ENCODE results near the gene NR6A1.

NR6A1 gene

DNA sequence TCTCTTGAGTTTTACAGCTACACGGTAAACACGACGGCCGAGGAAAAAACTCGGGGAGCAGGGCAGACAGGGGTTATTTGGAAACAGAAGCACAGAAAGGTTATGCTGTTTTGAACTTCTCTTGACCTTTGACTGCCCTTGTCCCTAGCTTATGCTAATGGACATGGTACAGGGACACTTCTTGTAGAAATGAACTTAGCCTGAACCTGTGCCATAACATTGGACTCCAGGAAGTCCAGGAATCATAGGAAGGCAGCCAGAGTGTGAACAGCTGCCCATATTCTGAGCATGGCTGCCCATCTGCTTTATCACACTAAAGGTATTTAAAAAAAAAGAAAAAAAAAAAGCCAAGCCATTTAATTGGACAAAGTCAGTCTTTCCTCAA lies 46.1 kb downstream of the NR6A1 start:
- ATAC-seq = 0 out of 3 replicates have a peak, but pooled peaks have one; percentile 7

DNA sequence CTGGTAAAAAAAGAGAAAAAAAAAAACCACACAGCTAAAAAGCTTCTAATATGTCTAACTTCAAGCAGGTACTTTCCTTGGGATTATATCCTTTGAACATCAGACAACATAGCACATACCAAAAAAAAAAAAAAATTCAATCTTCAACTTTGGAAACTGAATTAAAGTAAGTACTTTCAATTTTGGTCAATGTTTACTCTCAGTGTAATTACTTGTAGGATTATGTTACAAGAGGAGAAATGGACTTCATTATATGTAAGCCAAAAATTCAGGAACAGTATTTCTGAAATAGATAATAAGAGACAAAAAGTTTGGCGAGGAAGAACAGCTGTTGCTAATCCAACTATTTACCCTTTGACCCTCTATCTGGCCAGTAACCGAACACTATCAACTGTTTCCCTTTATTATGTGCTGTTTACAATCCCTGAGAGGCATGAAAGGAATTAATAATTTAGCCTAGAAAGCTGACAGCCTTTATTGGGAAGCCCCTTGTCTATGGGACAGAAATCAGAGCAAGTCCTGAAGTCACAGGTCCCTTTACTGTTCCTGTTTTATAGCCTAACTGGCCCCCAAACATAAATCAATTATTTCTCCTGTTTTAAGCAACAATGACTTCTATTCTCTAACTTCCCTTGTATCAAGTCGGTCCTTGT lies 46.6 kb downstream of the NR6A1 start:
- no peak for ATAC-seq

More for the DNA sequence above, 46.1 kb downstream of the NR6A1 start:
- no peak for TF ChIP-seq CREB5 (CRISPR knock-in tag; IDR thresholded peaks at IDR 0.05; ENCODE audit: low read depth)
- TF ChIP-seq ZFP3 (CRISPR knock-in tag; IDR thresholded peaks at IDR 0.05) = no peak
- no peak for TF ChIP-seq CSRNP3 (CRISPR knock-in tag; IDR thresholded peaks at IDR 0.05)
- no peak for TF ChIP-seq ZNF8 (CRISPR knock-in tag; IDR thresholded peaks at IDR 0.05)
- no peak for TF ChIP-seq ISL1 (CRISPR knock-in tag; IDR thresholded peaks at IDR 0.05)
- TF ChIP-seq SNAI2 (CRISPR knock-in tag; IDR thresholded peaks at IDR 0.05) = no peak
- no peak for TF ChIP-seq ZNF565 (CRISPR knock-in tag; conservative IDR thresholded peaks at IDR 0.05; ENCODE audit: low read depth)
- no peak for TF ChIP-seq TSHZ2 (CRISPR knock-in tag; IDR thresholded peaks at IDR 0.05)
- TF ChIP-seq OSR1 (CRISPR knock-in tag; IDR thresholded peaks at IDR 0.05) = no peak
- no peak for TF ChIP-seq ZNF70 (CRISPR knock-in tag; IDR thresholded peaks at IDR 0.05)
- TF ChIP-seq PPARA (CRISPR knock-in tag; IDR thresholded peaks at IDR 0.05; ENCODE audit: borderline replicate concordance) = no peak
- TF ChIP-seq TCF4 (CRISPR knock-in tag; IDR thresholded peaks at IDR 0.05; ENCODE audit: borderline replicate concordance) = no peak
- TF ChIP-seq ZC3H10 (CRISPR knock-in tag; IDR thresholded peaks at IDR 0.05) = no peak
- TF ChIP-seq ZFP30 (CRISPR knock-in tag; IDR thresholded peaks at IDR 0.05) = no peak
- TF ChIP-seq PATZ1 (CRISPR knock-in tag; IDR thresholded peaks at IDR 0.05; ENCODE audit: borderline replicate concordance) = no peak

More for the DNA sequence above, 46.6 kb downstream of the NR6A1 start:
- TF ChIP-seq ZFP30 (CRISPR knock-in tag; IDR thresholded peaks at IDR 0.05) (no peak), TSHZ2 (CRISPR knock-in tag; IDR thresholded peaks at IDR 0.05) (no peak), PATZ1 (CRISPR knock-in tag; IDR thresholded peaks at IDR 0.05; ENCODE audit: borderline replicate concordance) (no peak), BACH2 (CRISPR knock-in tag; IDR thresholded peaks at IDR 0.05; ENCODE audit: borderline replicate concordance) (no peak)

Data from SK-N-SH treated with all-trans-retinoic acid at 6 μM for 48 hours (cell line).